HG02970 (cell line): ENCODE measurements around the gene MYO16.
"Not testable (repeated sequence)": the region's sequence is repeated elsewhere in the genome, so short reads cannot be mapped to it uniquely, and the experiment has no call there.

Experiments used
- ATAC-seq: cut with Tn5 transposase; IDR thresholded peaks from one replicate; pipeline ENCODE4 v1.9.1; 2021; ENCODE audit warnings: mild to moderate bottlenecking, moderate library complexity, moderate number of reproducible peaks; ENCODE audit not compliant: unreplicated experiment, low FRiP score

Gene MYO16

GRCh38 chr13:108733022-108733560, 103.7 kb downstream of the MYO16 start:
- no peak for ATAC-seq

GRCh38 chr13:108734676-108735075, 105.3 kb downstream of the MYO16 start:
- ATAC-seq, result no peak

GRCh38 chr13:108741930-108742329, 112.5 kb downstream of the MYO16 start:
- no peak for ATAC-seq

GRCh38 chr13:108742701-108743451, 113.5 kb downstream of the MYO16 start:
- no peak for ATAC-seq

GRCh38 chr13:108743522-108743921, 114.1 kb downstream of the MYO16 start:
- ATAC-seq, result no peak

- no peak for ATAC-seq
Observed at GRCh38 chr13:108747843-108748242, 118.4 kb downstream of the MYO16 start.

GRCh38 chr13:108752276-108752675, 122.9 kb downstream of the MYO16 start:
- no peak for ATAC-seq

- ATAC-seq, result no peak
Observed at GRCh38 chr13:108755083-108755482, 125.7 kb downstream of the MYO16 start.

- ATAC-seq, result no peak
Observed at GRCh38 chr13:108760129-108760528, 130.7 kb downstream of the MYO16 start.

- no peak for ATAC-seq
Observed at GRCh38 chr13:108760541-108760940, 131.1 kb downstream of the MYO16 start.

GRCh38 chr13:108768035-108768434, 138.6 kb downstream of the MYO16 start:
- no peak for ATAC-seq

- no peak for ATAC-seq
Observed at GRCh38 chr13:108769213-108770070, 140.0 kb downstream of the MYO16 start.

GRCh38 chr13:108775597-108775996, 146.2 kb downstream of the MYO16 start:
- ATAC-seq, result no peak

GRCh38 chr13:108776650-108777049, 147.2 kb downstream of the MYO16 start:
- ATAC-seq, result no peak

- no peak for ATAC-seq
Observed at GRCh38 chr13:108777421-108778420, 148.3 kb downstream of the MYO16 start.

GRCh38 chr13:108779308-108779707, 149.9 kb downstream of the MYO16 start:
- no peak for ATAC-seq

GRCh38 chr13:108780706-108781105, 151.3 kb downstream of the MYO16 start:
- no peak for ATAC-seq

GRCh38 chr13:108781312-108781711, 151.9 kb downstream of the MYO16 start:
- ATAC-seq, result no peak

- not testable (repeated sequence) for ATAC-seq
Observed at GRCh38 chr13:108782480-108782879, 153.1 kb downstream of the MYO16 start.

- no peak for ATAC-seq
Observed at GRCh38 chr13:108785844-108786243, 156.4 kb downstream of the MYO16 start.
